HG02885 (cell line): ENCODE measurements around the gene PKP3.
"Not testable (repeated sequence)": the region's sequence is repeated elsewhere in the genome, so short reads cannot be mapped to it uniquely, and the experiment has no call there.

ENCODE experiments used
- ATAC-seq: cut with Tn5 transposase; IDR thresholded peaks from one replicate; pipeline ENCODE4 v1.9.1; 2021; ENCODE audit warnings: mild to moderate bottlenecking; ENCODE audit not compliant: unreplicated experiment, poor library complexity

PKP3 gene

GRCh38 chr11:393219-394033 is 583 bp upstream of the PKP3 start:
- ATAC-seq = no peak

GRCh38 chr11:394858-395655 is 1.0 kb downstream of the PKP3 start:
- ATAC-seq = no peak

GRCh38 chr11:395866-396265 is 1.9 kb downstream of the PKP3 start:
- ATAC-seq = no peak

GRCh38 chr11:396511-396947 is 2.5 kb downstream of the PKP3 start:
- ATAC-seq = peak; percentile 7

GRCh38 chr11:396948-397548 is 3.0 kb downstream of the PKP3 start:
- peak; percentile 76 for ATAC-seq

GRCh38 chr11:398826-399225 is 4.8 kb downstream of the PKP3 start:
- no peak for ATAC-seq

GRCh38 chr11:399731-400211 is 5.8 kb downstream of the PKP3 start:
- ATAC-seq = no peak

GRCh38 chr11:400241-400689 is 6.3 kb downstream of the PKP3 start:
- ATAC-seq = no peak

- ATAC-seq = not testable (repeated sequence)
These were observed 7.2 kb downstream of the PKP3 start for GRCh38 chr11:401196-401595.

GRCh38 chr11:403021-403760 is 9.2 kb downstream of the PKP3 start:
- ATAC-seq = no peak

- ATAC-seq = no peak
These were observed 9.9 kb downstream of the PKP3 start for GRCh38 chr11:403761-404431.

- ATAC-seq = no peak
These were observed 10.7 kb downstream of the PKP3 start for GRCh38 chr11:404551-405264.

- ATAC-seq = no peak
These were observed 11.4 kb downstream of the PKP3 start for GRCh38 chr11:405323-405953.

- ATAC-seq = no peak
These were observed 12.2 kb downstream of the PKP3 start for GRCh38 chr11:405954-406795.

- ATAC-seq = peak; percentile 73
These were observed 13.0 kb downstream of the PKP3 start for GRCh38 chr11:406796-407650.

- ATAC-seq = no peak
These were observed 13.7 kb downstream of the PKP3 start for GRCh38 chr11:407651-408123.
